OCI-LY1 (cell line): ENCODE results near the gene VIL1.

Experiments used
- H2AFZ ChIP-seq: fragments of 200-600 bp; sonication (generic), shearing (Covaris generic); 2 replicates; pipeline ENCODE4 v1.6.0; 2014; ENCODE audit warnings: antibody characterized with exemption, mild to moderate bottlenecking, low read length
- H3F3A ChIP-seq: fragments of 200-600 bp; sonication (generic), shearing (Covaris generic); 2 replicates; pipeline ENCODE4 v1.6.0; 2014; ENCODE audit warnings: mild to moderate bottlenecking, antibody characterized with exemption, low read length, moderate library complexity; ENCODE audit not compliant: insufficient read depth
- H3K27ac ChIP-seq: fragments of 200-600 bp; sonication (generic); 2 replicates; pipeline ENCODE4 v1.5.1; 2014; ENCODE audit warnings: low read length, mixed run types, mild to moderate bottlenecking, low read depth; ENCODE audit not compliant: poor library complexity, severe bottlenecking
- H3K27me3 ChIP-seq: fragments of 200-600 bp; sonication (generic); 2 replicates; pipeline ENCODE4 v1.6.0; 2014; ENCODE audit warnings: antibody characterized with exemption, mild to moderate bottlenecking, low read length, moderate library complexity; ENCODE audit not compliant: insufficient read depth
- H3K36me3 ChIP-seq: fragments of 200-600 bp; sonication (generic); 2 replicates; pipeline ENCODE4 v1.6.1; 2014; ENCODE audit warnings: mild to moderate bottlenecking, antibody characterized with exemption, low read length, moderate library complexity, mixed read lengths; ENCODE audit not compliant: insufficient read depth
- H3K4me1 ChIP-seq: fragments of 200-600 bp; sonication (generic); 2 replicates; pipeline ENCODE4 v1.5.1; 2014; ENCODE audit warnings: mild to moderate bottlenecking, low read length, moderate library complexity; ENCODE audit not compliant: insufficient read depth, severe bottlenecking
- H3K4me2 ChIP-seq: fragments of 200-600 bp; sonication (generic), shearing (Covaris generic); 2 replicates; pipeline ENCODE4 v1.6.1; 2014; ENCODE audit warnings: low read length
- H3K4me3 ChIP-seq: fragments of 200-600 bp; sonication (generic); 2 replicates; pipeline ENCODE4 v1.5.1; 2014; ENCODE audit warnings: low read length, low read depth, mild to moderate bottlenecking, mixed read lengths; ENCODE audit not compliant: poor library complexity, severe bottlenecking
- H3K79me2 ChIP-seq: fragments of 200-600 bp; shearing (Covaris generic); 2 replicates; pipeline ENCODE4 v1.6.1; 2016; ENCODE audit warnings: mixed run types, low read length, mixed read lengths; ENCODE audit not compliant: insufficient read depth
- H3K9ac ChIP-seq: fragments of 200-600 bp; sonication (generic), shearing (Covaris generic); 2 replicates; pipeline ENCODE4 v1.6.1; 2014; ENCODE audit warnings: mild to moderate bottlenecking, low read length, mixed read lengths
- H3K9me2 ChIP-seq: fragments of 200-600 bp; sonication (generic), shearing (Covaris generic); 2 replicates; pipeline ENCODE4 v1.6.1; 2014; ENCODE audit warnings: low read depth, mild to moderate bottlenecking, low read length, mixed read lengths
- H3K9me3 ChIP-seq: fragments of 200-600 bp; shearing (Covaris generic); 2 replicates; pipeline ENCODE4 v1.6.1; 2014; ENCODE audit warnings: low read length, mixed read lengths
- H4K20me1 ChIP-seq: fragments of 200-600 bp; sonication (generic), shearing (Covaris generic); 2 replicates; pipeline ENCODE4 v1.6.0; 2016; ENCODE audit warnings: mild to moderate bottlenecking, low read length; ENCODE audit not compliant: insufficient read depth
- CTCF ChIP-seq: fragments of 200-600 bp; sonication (generic), shearing (Covaris generic); IDR thresholded peaks from 2 replicates; pipeline ENCODE4 v1.5.1; 2017; ENCODE audit warnings: mild to moderate bottlenecking, antibody characterized with exemption, low read length, moderate library complexity, mixed read lengths
- EZH2 ChIP-seq: fragments of 200-600 bp; sonication (generic), shearing (Covaris generic); IDR thresholded peaks from 2 replicates; pipeline ENCODE4 v1.8.0; 2017; ENCODE audit warnings: borderline replicate concordance, mixed run types, mild to moderate bottlenecking, antibody characterized with exemption, low read length, moderate library complexity, mixed read lengths

Gene VIL1

GRCh38 chr2:218500501-218501060 lies 81.7 kb downstream of the VIL1 start:
- TF ChIP-seq EZH2: no peak
- TF ChIP-seq CTCF: no peak
- Histone ChIP-seq H2AFZ (no peak overlapping the region), H3K79me2 (no peaks in the 10 kb centered on the region), H4K20me1 (no peaks in the 10 kb centered on the region), H3K9me3 (no peaks in the 10 kb centered on the region), H3K9ac (no peak overlapping the region), H3K4me2 (no peak overlapping the region), H3K4me1 (no peaks in the 10 kb centered on the region), H3F3A (no peaks in the 10 kb centered on the region), H3K4me3 (no peak overlapping the region), H3K27ac (no peak overlapping the region), H3K27me3 (no peaks in the 10 kb centered on the region), H3K9me2 (no peaks in the 10 kb centered on the region), H3K36me3 (peaks cover 46% of the 10 kb centered on the region)

GRCh38 chr2:218501665-218502064 lies 82.7 kb downstream of the VIL1 start:
- Histone ChIP-seq H3K9ac (no peak overlapping the region), H3K27ac (no peak overlapping the region), H4K20me1 (no peaks in the 10 kb centered on the region), H3K79me2 (no peaks in the 10 kb centered on the region), H3K27me3 (no peaks in the 10 kb centered on the region), H3K36me3 (peaks cover 43% of the 10 kb centered on the region; the same call in 1 of the 2 replicates), H3K9me2 (no peaks in the 10 kb centered on the region), H3F3A (no peaks in the 10 kb centered on the region), H3K4me1 (no peaks in the 10 kb centered on the region), H2AFZ (no peak overlapping the region), H3K4me2 (no peak overlapping the region), H3K4me3 (no peak overlapping the region), H3K9me3 (no peaks in the 10 kb centered on the region)
- TF ChIP-seq CTCF (no peak), EZH2 (no peak)
